ENCODE results near the gene DEFB129. TPM values are rescaled to one million over a fixed set of nuclear protein-coding genes. Genes with fewer than 3 reads are reported as not detected.

Gene DEFB129
- total RNA-seq (2014; rRNA removed; shearing (Covaris generic)) (not detected in 2 replicates), total RNA-seq (2022) (not detected in 2 replicates), Bru-seq, nascent RNA (not detected), BruChase-seq, experiment 1, labeled RNA remaining after a 6-hour chase (not detected), BruChase-seq, experiment 2, labeled RNA remaining after a 2-hour chase (not detected)
- long read RNA-seq, result 0 reads

- ChIA-PET POLR2A (interaction anchor here (0.7 kb wide), 1 partner anchor 176 kb away, joined by 4 read pairs; no protein-coding TSS in a partner anchor), CTCF (ENCODE audit: unreplicated experiment) (no interaction called here)
- no TSS peak for BruUV-seq (replicated peaks)
- no peaks in the 10 kb centered on the region for H3K9me2 ChIP-seq (ENCODE audit: insufficient read depth, low read length)
- H2AFZ ChIP-seq (ENCODE audit: low read length), result no peak within 1 kb of the TSS
- no peak within 1 kb of the TSS for H3K4me3 ChIP-seq (ENCODE audit: low read depth, low read length, poor library complexity, severe bottlenecking)
- no peak within 1 kb of the TSS for H3K4me2 ChIP-seq (ENCODE audit: low read length)
- no peaks in the 10 kb centered on the region for H3K79me2 ChIP-seq (ENCODE audit: insufficient read depth, low read depth, low read length)
- TF ChIP-seq EZH2phosphoT487 (IDR thresholded peaks at IDR 0.05; ENCODE audit: borderline replicate concordance, low read depth, low read length) (no peak), CTCF (conservative IDR thresholded peaks at IDR 0.05; ENCODE audit: low read length) (no peak)
- no peak for DNase-seq (ENCODE audit: low spot score)
- no peaks in the 10 kb centered on the region for H3K4me1 ChIP-seq (ENCODE audit: insufficient read depth, low read length, poor library complexity, severe bottlenecking)
- no peaks in the 10 kb centered on the region for H3K9me3 ChIP-seq (ENCODE audit: low read length)
- H3K36me3 ChIP-seq (ENCODE audit: insufficient read depth, low read length), result no peaks in the 10 kb centered on the region
- intact Hi-C loops (cut with micrococcal nuclease; ENCODE audit: unreplicated experiment), result no loop called here
- no peaks in the 10 kb centered on the region for H4K20me1 ChIP-seq (ENCODE audit: insufficient read depth, low read length)
- no peak within 1 kb of the TSS for H3K27ac ChIP-seq (ENCODE audit: low read depth, low read length, poor library complexity, severe bottlenecking)
Observed at GRCh38 chr20:226958-227357, at the start of gene DEFB129. Gene DEFB129, plus strand, starts transcription at chr20:227258. Its CDS starts 31 bp downstream, at chr20:227289.

GRCh38 chr20:184288-184687 is 42.8 kb upstream of the DEFB129 start:
- H3K27ac ChIP-seq (ENCODE audit: low read depth, low read length, poor library complexity, severe bottlenecking), result no peak overlapping the region
- DNase-seq (ENCODE audit: low spot score), result no peak
- no peaks in the 10 kb centered on the region for H3K9me3 ChIP-seq (ENCODE audit: low read length)
- no peak overlapping the region for H3K4me3 ChIP-seq (ENCODE audit: low read depth, low read length, poor library complexity, severe bottlenecking)
- no TSS peak for BruUV-seq (replicated peaks)
- H3K4me2 ChIP-seq (ENCODE audit: low read length), result no peak overlapping the region
- intact Hi-C loops (cut with micrococcal nuclease; ENCODE audit: unreplicated experiment), result no loop called here
- H3K4me1 ChIP-seq (ENCODE audit: insufficient read depth, low read length, poor library complexity, severe bottlenecking), result no peaks in the 10 kb centered on the region
- no peaks in the 10 kb centered on the region for H3K9me2 ChIP-seq (ENCODE audit: insufficient read depth, low read length)
- ChIA-PET CTCF (ENCODE audit: unreplicated experiment) (no interaction called here), POLR2A (interaction anchor here (0.6 kb wide), 1 partner anchor 57 kb away, joined by 3 read pairs; no protein-coding TSS in a partner anchor)
- no peak for TF ChIP-seq EZH2phosphoT487 (IDR thresholded peaks at IDR 0.05; ENCODE audit: borderline replicate concordance, low read depth, low read length)
- TF ChIP-seq CTCF (conservative IDR thresholded peaks at IDR 0.05; ENCODE audit: low read length), result no peak
- H2AFZ ChIP-seq (ENCODE audit: low read length), result no peak overlapping the region
- no peaks in the 10 kb centered on the region for H3K36me3 ChIP-seq (ENCODE audit: insufficient read depth, low read length)
- H4K20me1 ChIP-seq (ENCODE audit: insufficient read depth, low read length), result no peaks in the 10 kb centered on the region
- H3K79me2 ChIP-seq (ENCODE audit: insufficient read depth, low read depth, low read length), result no peaks in the 10 kb centered on the region

- DNase-seq (ENCODE audit: low spot score), result no peak
- intact Hi-C loops (cut with micrococcal nuclease; ENCODE audit: unreplicated experiment), result no loop called here
- TF ChIP-seq CTCF (conservative IDR thresholded peaks at IDR 0.05; ENCODE audit: low read length) (no peak), EZH2phosphoT487 (IDR thresholded peaks at IDR 0.05; ENCODE audit: borderline replicate concordance, low read depth, low read length) (no peak)
- H4K20me1 ChIP-seq (ENCODE audit: insufficient read depth, low read length), result no peaks in the 10 kb centered on the region
- no peaks in the 10 kb centered on the region for H3K9me3 ChIP-seq (ENCODE audit: low read length)
- H3K9me2 ChIP-seq (ENCODE audit: insufficient read depth, low read length), result no peaks in the 10 kb centered on the region
- H3K4me3 ChIP-seq (ENCODE audit: low read depth, low read length, poor library complexity, severe bottlenecking), result no peak overlapping the region
- CTCF ChIA-PET (ENCODE audit: unreplicated experiment), result no interaction called here
- no TSS peak for BruUV-seq (replicated peaks)
- no peak overlapping the region for H2AFZ ChIP-seq (ENCODE audit: low read length)
- H3K79me2 ChIP-seq (ENCODE audit: insufficient read depth, low read depth, low read length), result no peaks in the 10 kb centered on the region
- POLR2A ChIA-PET, result interaction anchor here (1.6 kb wide), 1 partner anchor 18 kb away, joined by 3 read pairs; no protein-coding TSS in a partner anchor
- no peaks in the 10 kb centered on the region for H3K36me3 ChIP-seq (ENCODE audit: insufficient read depth, low read length)
- H3K4me1 ChIP-seq (ENCODE audit: insufficient read depth, low read length, poor library complexity, severe bottlenecking), result no peaks in the 10 kb centered on the region
- no peak overlapping the region for H3K27ac ChIP-seq (ENCODE audit: low read depth, low read length, poor library complexity, severe bottlenecking)
- H3K4me2 ChIP-seq (ENCODE audit: low read length), result no peak overlapping the region
Observed at GRCh38 chr20:187733-188132, 39.3 kb upstream of the DEFB129 start.

Measured in OCI-LY7 (cell line).